B cell (primary cell): ENCODE measurements around the gene MSS51. TPM values are rescaled to one million over a fixed set of nuclear protein-coding genes. Genes with fewer than 3 reads are reported as not detected.

Experiments
- ATAC-seq: fragments of 200-7000 bp; cut with Tn5 transposase; one replicate; pipeline ENCODE4 v1.10.0; 2021; ENCODE audit warnings: low read depth, mild to moderate bottlenecking, moderate number of reproducible peaks, moderate library complexity
- CTCF ChIA-PET: fragments of 350-600 bp; sonication (Branson Sonifier 250); formaldehyde crosslinking; loops from one replicate; lab custom pipeline; 2021; ENCODE audit warnings: antibody characterized with exemption, inconsistent platforms; lab: Charles Lee
- POLR2A ChIA-PET: fragments of 350-600 bp; sonication (Branson Sonifier 250); formaldehyde crosslinking; loops from one replicate; lab custom pipeline; 2021; ENCODE audit warnings: antibody characterized with exemption; lab: Charles Lee
- DNase-seq: peaks from one replicate; pipeline ENCODE4 v3.0.0; 2013
- H2AFZ ChIP-seq: 2 replicates; pipeline ENCODE4 v1.6.1; 2012; ENCODE audit warnings: mild to moderate bottlenecking, low read depth, low read length; ENCODE audit not compliant: insufficient read depth, poor library complexity, severe bottlenecking
- H3K27ac ChIP-seq, 2 donors: 1 replicate in 1 of 2; 2 replicates in 1 of 2; pipeline ENCODE4 v1.5.1; 2012 to 2013; ENCODE audit warnings: low read length in 2 of 2, mild to moderate bottlenecking in 2 of 2, moderate library complexity in 1 of 2
- H3K27me3 ChIP-seq, 4 experiments: fragments of 200-600 bp in 1 of 4; sonication (generic) in 1 of 4; replicated peaks in 1 of 4; 1 replicate in 2 of 4; 2 replicates in 2 of 4; pipeline versions ENCODE4 v1.6.1 to v1.7.0; 2013 to 2016; ENCODE audit warnings: low read length in 3 of 4, mild to moderate bottlenecking in 2 of 4, mixed read lengths in 1 of 4, moderate library complexity in 1 of 4; ENCODE audit not compliant: insufficient read depth in 4 of 4, control insufficient read depth in 3 of 4; ENCODE audit errors: control extremely low read depth in 1 of 4
- H3K36me3 ChIP-seq, 2 experiments: replicated peaks in 1 of 2; 1 replicate in 1 of 2; 2 replicates in 1 of 2; pipeline versions ENCODE4 v1.6.1 to v1.7.1; 2013; ENCODE audit warnings: low read length in 1 of 2; ENCODE audit not compliant: insufficient read depth in 2 of 2, control insufficient read depth in 1 of 2; ENCODE audit errors: control extremely low read depth in 1 of 2, extremely low read depth in 1 of 2
- H3K4me1 ChIP-seq, 2 donors: fragments of 200-600 bp in 1 of 2; sonication (generic) in 1 of 2; 1 replicate in 1 of 2; 2 replicates in 1 of 2; pipeline versions ENCODE4 v1.5.1 to v1.6.1; 2013 to 2017; ENCODE audit warnings: low read length in 2 of 2; ENCODE audit not compliant: control insufficient read depth in 2 of 2, insufficient read depth in 2 of 2
- H3K4me2 ChIP-seq: replicated peaks from 2 replicates; pipeline ENCODE3; 2012; ENCODE audit warnings: mild to moderate bottlenecking, low read depth, low read length; ENCODE audit not compliant: poor library complexity, severe bottlenecking
- H3K4me3 ChIP-seq, 5 experiments: fragments of 200-600 bp in 1 of 5; sonication (generic) in 1 of 5; 1 replicate in 3 of 5; 2 replicates in 2 of 5; pipeline versions ENCODE4 v1.5.1 to v1.7.0; 2011 to 2016; ENCODE audit warnings: low read length in 4 of 5, mild to moderate bottlenecking in 4 of 5, low read depth in 2 of 5, control low read depth in 1 of 5, moderate library complexity in 1 of 5; ENCODE audit not compliant: insufficient read depth in 1 of 5; ENCODE audit errors: control extremely low read depth in 1 of 5, extremely low read depth in 1 of 5
- H3K79me2 ChIP-seq: fragments of 200-600 bp; sonication (generic); one replicate; pipeline ENCODE4 v1.6.0; 2016; ENCODE audit warnings: low read length; ENCODE audit not compliant: control insufficient read depth, insufficient read depth
- H3K9ac ChIP-seq: fragments of 200-600 bp; sonication (generic); 2 replicates; pipeline ENCODE4 v1.6.1; 2017; ENCODE audit warnings: mild to moderate bottlenecking, low read length, moderate library complexity
- H3K9me3 ChIP-seq, 3 donors: one replicate each; pipeline versions ENCODE4 v1.6.1 to v1.7.1; 2013; ENCODE audit warnings: low read length in 2 of 3; ENCODE audit not compliant: control insufficient read depth in 2 of 3, insufficient read depth in 1 of 3; ENCODE audit errors: control extremely low read depth in 1 of 3
- H4K20me1 ChIP-seq: 2 replicates; pipeline ENCODE4 v1.6.0; 2012; ENCODE audit warnings: mild to moderate bottlenecking, low read length; ENCODE audit not compliant: insufficient read depth, control insufficient read depth, poor library complexity, severe bottlenecking
- H3K27ac Mint-ChIP-seq: one replicate; pipeline ENCODE4 v1.8.0; 2021; ENCODE audit warnings: mixed read lengths
- H3K27me3 Mint-ChIP-seq: one replicate; pipeline ENCODE4 v1.8.0; 2021; ENCODE audit warnings: mixed read lengths
- H3K4me1 Mint-ChIP-seq: one replicate; pipeline ENCODE4 v1.8.0; 2021; ENCODE audit warnings: mixed read lengths
- H3K4me3 Mint-ChIP-seq: one replicate; pipeline ENCODE4 v1.8.0; 2021; ENCODE audit warnings: mixed read lengths
- H3K9me3 Mint-ChIP-seq: one replicate; pipeline ENCODE4 v1.8.0; 2022; ENCODE audit warnings: mixed read lengths; ENCODE audit not compliant: insufficient read depth
- CTCF ChIP-seq: fragments of 200-600 bp; IDR thresholded peaks from one replicate; pipeline ENCODE4 v1.8.0; 2022; ENCODE audit warnings: antibody characterized with exemption, mild to moderate bottlenecking
- EZH2 ChIP-seq: IDR thresholded peaks from 2 replicates; pipeline ENCODE4 v1.6.1; 2012; ENCODE audit warnings: borderline replicate concordance, low read depth, mild to moderate bottlenecking, moderate library complexity, low read length; ENCODE audit not compliant: insufficient read depth, poor library complexity, severe bottlenecking
- WGBS: methylation state at CpG from one replicate; pipeline ENCODE4 v1.1.5; 2013; ENCODE audit warnings: missing lambda C conversion rate; ENCODE audit not compliant: insufficient coverage; 5-methylcytosine and 5-hydroxymethylcytosine counted together
- intact Hi-C: fragments of 100-400 bp; cut with micrococcal nuclease; formaldehyde crosslinking; loops from one replicate; pipeline ENCODE4 v1.10.0; 2022
- polyA plus RNA-seq: library from polyadenylated mRNA; depleted of rRNA; stranded (reverse); fragments of >200 nt; gene quantifications from 2 replicates; pipeline ENCODE4 v1.2.3, GENCODE V29; 2012
- total RNA-seq, 2 donors: library from RNA; stranded (reverse); fragments of 120-200 nt in 1 of 2; gene quantifications; 1 replicate in 1 of 2; 2 replicates in 1 of 2; pipeline versions ENCODE4 v1.2.3 to v1.2.4, GENCODE V29; 2013 to 2022

The MSS51 gene
- total and polyA plus RNA-seq, 2 donors (not counting 1 experiment from before 2014, with no cell fraction given), result 4.7 to 6.4 TPM

GRCh38 chr10:73410897-73411296, 22.5 kb downstream of the MSS51 start:
- H3K79me2 ChIP-seq, result peaks cover 79% of the 10 kb centered on the region
- intact Hi-C loops, result no loop called here
- no peak overlapping the region for H2AFZ ChIP-seq
- Mint-ChIP-seq H3K9me3 (no peaks in the 10 kb centered on the region), H3K27ac (no peak overlapping the region), H3K27me3 (no peaks in the 10 kb centered on the region), H3K4me1 (peaks cover 60% of the 10 kb centered on the region), H3K4me3 (peak overlapping the region; percentile 16)
- no peak overlapping the region for H3K4me2 ChIP-seq
- H3K27ac ChIP-seq, result no peak overlapping the region
- no peaks in the 10 kb centered on the region for H3K27me3 ChIP-seq
- WGBS, result no CpG with 5 or more reads among the region's 1 CpG
- CTCF ChIA-PET, result no interaction called here
- POLR2A ChIA-PET, result no interaction called here
- H3K9me3 ChIP-seq, result no peaks in the 10 kb centered on the region
- no peak for TF ChIP-seq CTCF
- TF ChIP-seq EZH2, result no peak
- peaks cover 47% of the 10 kb centered on the region for H4K20me1 ChIP-seq
- H3K4me3 ChIP-seq, result no peak overlapping the region
- DNase-seq (no peak), ATAC-seq (no peak)
- peaks cover 2 to 6% of the 10 kb centered on the region in 2 experiments for H3K36me3 ChIP-seq
- H3K4me1 ChIP-seq, result peaks cover 18 to 21% of the 10 kb centered on the region in 2 donors
- no peak overlapping the region for H3K9ac ChIP-seq

- H3K4me3 ChIP-seq, result no peak overlapping the region
- peaks cover 11 to 14% of the 10 kb centered on the region in 2 donors for H3K4me1 ChIP-seq
- peaks cover 2 to 6% of the 10 kb centered on the region in 2 experiments for H3K36me3 ChIP-seq
- no peak overlapping the region for H3K27ac ChIP-seq
- CTCF ChIA-PET, result interaction anchor here (0.6 kb wide), 1 partner anchor 100 kb away, joined by 6 read pairs; no protein-coding TSS in a partner anchor
- Mint-ChIP-seq H3K4me3 (no peak overlapping the region), H3K27ac (no peak overlapping the region), H3K27me3 (no peaks in the 10 kb centered on the region), H3K4me1 (peaks cover 56% of the 10 kb centered on the region), H3K9me3 (no peaks in the 10 kb centered on the region)
- H3K9ac ChIP-seq, result no peak overlapping the region
- TF ChIP-seq CTCF (no peak), EZH2 (no peak)
- DNase-seq, result no peak
- WGBS, result no CpG with 5 or more reads among the region's 4 CpGs
- peaks cover 55% of the 10 kb centered on the region for H4K20me1 ChIP-seq
- no peaks in the 10 kb centered on the region for H3K9me3 ChIP-seq
- POLR2A ChIA-PET, result interaction anchor here (0.6 kb wide), 1 partner anchor 313 kb away, joined by 4 read pairs; no protein-coding TSS in a partner anchor
- no peak overlapping the region for H3K4me2 ChIP-seq
- no peaks in the 10 kb centered on the region for H3K27me3 ChIP-seq
- H3K79me2 ChIP-seq, result peaks cover 98% of the 10 kb centered on the region
- intact Hi-C loops, result no loop called here
- H2AFZ ChIP-seq, result no peak overlapping the region
- no peak for ATAC-seq
These were observed 24.3 kb downstream of the MSS51 start for GRCh38 chr10:73408978-73409521.
